Fibroblast of skin of right quadriceps (primary cell): Measurements from ENCODE around the gene C2orf76.
"Not testable (repeated sequence)": the region's sequence is repeated elsewhere in the genome, so short reads cannot be mapped to it uniquely, and the experiment has no call there.

ENCODE experiments used
- DNase-seq: peaks from one replicate; pipeline ENCODE4 v3.0.0-alpha.2; 2013

C2orf76 gene

DNA sequence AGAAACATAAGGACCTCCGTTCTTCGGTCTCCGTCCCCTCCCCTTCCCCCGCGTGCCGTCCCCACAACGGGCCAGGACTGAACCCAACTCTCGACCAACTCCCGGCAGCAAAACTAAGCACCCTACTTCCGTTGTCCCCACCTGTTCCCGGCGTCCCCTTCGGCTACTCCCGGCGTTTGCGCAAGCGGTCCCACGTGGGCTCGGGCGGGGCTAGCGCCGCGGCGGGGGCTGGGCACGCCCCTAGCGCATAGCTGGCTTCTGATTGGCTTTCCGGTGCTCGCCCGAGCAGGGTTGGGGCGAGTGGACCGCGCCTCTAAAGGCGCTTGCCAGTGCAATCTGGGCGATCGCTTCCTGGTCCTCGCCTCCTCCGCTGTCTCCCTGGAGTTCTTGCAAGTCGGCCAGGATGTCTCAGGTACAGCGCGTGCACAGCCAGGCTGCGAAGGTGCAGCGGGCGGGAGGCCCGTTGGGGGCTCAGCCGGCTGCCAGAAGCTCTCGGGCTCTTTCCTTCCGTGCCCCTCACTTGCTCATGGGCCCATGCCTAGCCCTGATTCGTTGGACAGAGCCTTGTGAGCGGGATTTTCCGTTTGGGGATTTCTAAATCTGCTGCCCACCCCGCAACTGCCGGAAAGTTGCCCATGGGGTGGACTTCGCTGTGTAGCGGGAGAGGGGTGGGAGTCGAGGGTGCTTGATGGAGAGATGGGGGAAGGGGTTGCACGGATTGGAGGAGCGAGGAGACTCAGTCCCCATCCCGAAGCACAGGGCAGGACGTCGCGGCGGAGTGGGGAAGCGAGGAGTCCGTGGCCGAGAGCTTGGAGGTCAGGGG, at the start of gene C2orf76, which contains the start of gene DBI:
TSS of gene C2orf76 (minus strand) at position 186 of the 823 bp plus-strand sequence. CDS start 26,875 bp downstream, outside the sequence.
TSS of gene DBI (plus strand) at position 329 of the 823 bp plus-strand sequence. CDS start at position 404, 75 bp downstream.
- peak; percentile 93 for DNase-seq

DNA sequence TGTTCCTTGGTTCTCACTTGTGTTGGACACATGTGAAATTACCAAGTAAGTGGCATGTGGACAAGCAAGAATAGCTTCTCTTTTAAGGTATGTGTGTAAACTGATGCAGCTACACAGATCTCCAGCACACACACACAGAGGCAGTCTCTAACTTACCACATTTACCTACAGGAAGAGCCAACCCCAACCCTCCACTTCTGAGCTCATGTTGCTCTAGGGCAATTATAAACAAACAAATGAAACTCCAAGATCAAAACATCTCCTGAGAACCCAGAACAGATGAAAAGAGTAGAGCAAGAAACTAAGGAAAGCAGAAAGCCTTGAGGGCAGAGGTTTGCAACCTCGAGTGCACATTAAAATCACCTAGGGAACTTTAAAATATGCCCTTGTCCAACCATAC, 49.0 kb upstream of the C2orf76 start:
- no peak for DNase-seq

DNA sequence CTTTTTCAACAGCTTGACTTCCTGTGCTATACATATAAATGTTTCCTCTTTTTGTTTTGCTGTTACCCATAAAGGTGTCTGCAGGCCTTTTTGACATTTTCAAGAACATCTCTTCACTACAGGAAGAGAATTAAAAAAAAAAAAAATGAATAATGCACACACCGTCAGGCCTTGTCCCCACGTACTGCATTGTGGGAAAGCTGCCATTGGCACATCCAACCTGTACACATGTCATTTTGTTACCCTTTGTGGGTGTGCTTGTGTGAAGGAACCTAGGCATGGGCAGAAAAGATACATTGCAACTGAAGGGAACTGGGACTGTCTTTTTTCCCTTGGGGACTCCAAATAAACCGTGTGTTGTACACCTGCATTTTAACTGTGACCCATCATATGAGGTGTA, 48.3 kb upstream of the C2orf76 start:
- no peak for DNase-seq

DNA sequence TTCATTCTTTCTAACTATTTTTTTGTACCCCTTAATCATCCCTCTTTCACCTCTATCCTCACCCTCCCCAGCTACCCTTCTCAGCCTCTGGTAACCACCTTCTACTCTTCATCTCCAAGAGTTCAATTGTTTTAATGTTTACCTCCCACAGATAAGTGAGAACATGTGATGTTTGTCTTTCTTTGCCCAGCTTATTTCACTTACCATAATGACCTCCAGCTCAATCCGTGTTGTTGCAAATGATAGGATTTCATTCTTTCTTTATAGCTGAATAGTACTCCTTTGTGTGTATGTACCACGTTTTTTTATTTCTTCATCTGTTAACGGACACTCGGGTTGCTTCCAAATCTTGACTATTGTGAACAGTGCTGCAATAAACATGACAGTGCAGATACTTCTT, 42.9 kb upstream of the C2orf76 start:
- DNase-seq, result no peak

DNA sequence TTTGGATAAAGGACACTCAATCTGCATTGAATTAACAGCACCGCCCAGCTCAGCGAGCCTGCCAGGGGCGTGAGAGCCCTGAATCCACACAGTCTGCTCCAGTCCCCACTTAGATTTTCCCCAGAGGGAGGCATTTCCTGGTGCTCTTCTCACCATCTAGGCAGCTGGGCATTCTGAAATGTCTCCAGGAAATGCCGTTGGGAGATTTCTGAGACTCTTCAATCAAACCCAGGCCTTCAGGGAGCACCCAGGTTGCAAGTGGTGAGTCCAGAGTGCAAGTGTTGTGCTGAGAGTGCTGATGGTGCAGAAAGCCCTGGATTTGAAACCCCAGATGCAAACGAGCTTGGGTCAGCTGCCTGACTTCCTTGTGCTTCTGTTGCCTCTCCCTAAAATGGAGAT, 41.6 kb upstream of the C2orf76 start:
- no peak for DNase-seq

DNA sequence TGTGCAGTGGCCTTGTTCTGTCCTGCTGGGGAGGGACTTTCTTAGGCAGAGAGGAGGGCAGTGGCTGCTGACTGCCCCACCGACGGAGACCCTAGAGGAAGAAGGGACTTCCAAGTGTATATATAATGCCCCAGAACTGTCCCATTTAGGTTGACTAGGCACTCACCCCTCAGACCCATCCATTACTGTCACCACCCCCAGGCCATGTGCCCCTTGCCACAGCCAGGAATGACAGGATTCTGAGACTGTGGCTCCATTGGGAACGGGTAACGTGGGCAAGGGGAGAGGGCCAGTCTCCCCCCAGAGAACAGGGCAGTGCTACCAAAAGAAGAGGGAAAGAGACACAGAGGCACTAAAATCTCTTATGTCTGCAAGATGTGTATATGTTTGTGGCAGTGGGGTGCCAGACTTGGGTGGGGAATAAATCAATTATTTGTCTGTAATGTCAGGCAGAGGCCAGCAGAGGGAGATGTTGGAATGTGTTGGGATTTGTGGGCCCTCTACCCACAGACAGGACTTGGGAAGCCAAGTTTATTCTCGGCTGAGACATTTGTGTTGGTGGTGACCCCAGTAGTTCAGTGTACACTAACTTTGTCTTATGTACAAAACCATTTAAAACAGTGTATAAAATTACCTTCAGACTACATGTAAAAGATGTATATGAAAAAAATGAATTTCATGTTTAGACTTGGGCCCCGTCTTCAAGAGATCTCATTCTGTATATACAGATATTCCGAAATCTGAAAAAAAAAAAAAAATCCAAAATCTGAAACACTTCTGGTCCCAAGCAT, 41.0 kb upstream of the C2orf76 start:
- peak; percentile 48 for DNase-seq

DNA sequence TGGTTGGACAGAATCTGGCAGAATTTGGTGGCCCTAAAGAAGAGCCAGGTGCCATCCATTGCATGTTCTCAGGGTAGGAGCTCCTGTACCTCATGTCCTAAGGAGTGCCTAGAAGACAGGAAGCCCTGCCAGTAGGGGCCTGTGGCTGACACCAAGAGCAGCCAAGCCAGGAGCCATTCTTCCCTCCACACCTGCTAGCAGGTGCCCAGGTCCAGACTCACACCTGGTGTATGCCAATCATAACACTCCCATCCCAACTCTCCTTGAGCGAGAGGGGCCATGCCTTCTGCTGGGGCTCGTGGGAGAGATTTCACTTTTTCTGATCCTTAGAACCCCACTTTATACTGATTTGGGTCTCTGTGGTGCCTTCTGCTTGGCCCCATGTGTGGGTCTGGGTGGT, 38.5 kb upstream of the C2orf76 start:
- no peak for DNase-seq

DNA sequence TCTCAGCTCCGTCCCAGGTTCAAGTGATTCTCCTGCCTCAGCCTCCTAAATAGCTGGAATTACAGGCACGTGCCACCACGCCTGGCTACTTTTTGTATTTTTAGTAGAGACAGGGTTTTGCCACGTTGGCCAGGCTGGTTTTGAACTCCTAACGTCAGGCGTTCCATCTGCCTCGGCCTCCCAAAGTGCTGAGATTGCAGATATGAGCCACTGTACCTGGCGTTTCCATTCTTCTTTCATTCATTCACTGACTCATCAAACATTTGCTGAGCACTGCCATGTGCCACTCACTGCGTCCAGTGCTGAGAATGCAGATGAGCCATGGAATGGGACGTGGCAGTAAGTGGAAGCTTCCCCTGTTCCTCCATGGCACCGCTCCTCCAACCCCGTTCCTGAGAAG, 37.0 kb upstream of the C2orf76 start:
- DNase-seq, result not testable (repeated sequence)

DNA sequence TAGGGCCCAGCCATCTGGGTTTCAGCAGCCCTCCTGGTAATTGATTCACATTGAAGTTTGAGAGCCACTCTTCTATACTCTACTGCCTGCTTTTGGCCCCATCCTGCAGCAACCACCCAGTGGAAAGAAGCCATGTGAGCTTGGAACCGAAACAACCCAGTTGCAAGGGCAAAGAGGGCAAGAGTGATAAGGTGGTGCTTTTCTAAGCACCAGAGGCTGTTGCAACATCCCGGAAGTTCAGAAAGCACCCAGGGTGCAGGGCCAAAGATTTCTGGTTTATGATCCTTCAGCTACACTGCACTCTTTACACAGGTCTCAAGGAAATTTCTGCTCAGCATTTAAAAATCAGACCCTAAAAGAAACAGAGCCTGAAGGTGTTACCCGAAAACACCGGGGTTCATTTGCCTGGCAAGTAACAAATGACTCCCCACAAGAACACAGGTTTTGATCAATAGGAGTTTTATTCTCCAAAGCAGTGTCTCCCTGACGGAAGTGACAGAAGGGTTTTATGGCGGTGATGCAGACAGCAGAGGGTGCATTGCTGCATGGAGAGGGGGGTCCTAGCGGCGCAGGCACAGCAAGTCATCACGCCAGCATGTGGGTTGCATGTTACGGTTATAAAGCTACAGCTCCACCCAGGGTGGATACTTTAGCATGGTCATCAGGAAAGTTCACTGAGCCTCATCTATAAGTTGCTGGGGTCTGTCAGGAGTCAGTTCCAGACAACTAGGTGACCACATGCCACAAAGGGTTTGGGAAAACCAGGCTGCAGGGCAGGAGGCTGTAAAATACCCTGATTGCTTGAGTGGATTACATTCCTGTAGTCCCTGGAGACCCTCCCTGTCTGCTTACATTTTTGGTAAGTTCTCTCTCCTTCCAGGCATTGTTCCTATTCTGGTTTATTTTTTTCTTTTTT, 36.3 kb upstream of the C2orf76 start:
- DNase-seq, result no peak

DNA sequence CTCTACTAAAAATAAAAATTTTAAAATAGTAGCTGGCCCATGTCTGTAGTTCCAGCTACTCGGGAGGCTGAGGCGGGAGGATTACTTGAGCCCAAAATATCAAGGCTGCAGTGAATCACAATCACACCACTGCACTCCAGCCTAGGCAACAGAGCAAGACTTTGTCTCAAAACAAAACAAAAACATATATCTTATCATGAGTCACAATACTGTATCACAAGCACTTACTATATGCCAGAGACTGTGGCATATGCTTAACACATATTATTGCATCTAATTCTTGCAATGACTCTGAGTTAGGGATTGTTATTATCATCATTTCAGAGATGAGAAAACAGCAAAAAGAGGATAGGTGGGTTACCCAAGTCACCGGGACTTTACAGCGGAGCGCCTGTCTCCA, 35.5 kb upstream of the C2orf76 start:
- DNase-seq, result no peak

DNA sequence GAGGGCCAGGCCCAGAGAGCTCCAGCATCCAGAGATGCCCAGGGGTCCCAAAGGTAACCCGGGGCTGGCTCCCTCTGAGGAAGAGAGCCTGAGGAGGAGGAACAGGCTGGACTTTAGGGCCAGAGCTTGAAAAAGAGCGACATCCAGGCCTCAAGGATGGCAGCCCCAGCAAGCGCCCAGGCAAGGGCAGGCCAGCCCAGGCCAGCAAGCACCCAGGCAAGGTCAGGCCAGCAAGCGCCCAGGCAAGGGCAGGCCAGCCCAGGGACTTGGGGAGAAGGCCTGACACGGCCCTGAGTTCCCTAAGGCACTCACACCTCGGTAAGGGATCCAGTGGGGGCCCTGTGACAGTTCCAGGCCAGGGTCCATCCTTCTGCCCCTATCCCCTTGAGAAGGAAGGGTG, 30.6 kb upstream of the C2orf76 start:
- DNase-seq, result no peak

DNA sequence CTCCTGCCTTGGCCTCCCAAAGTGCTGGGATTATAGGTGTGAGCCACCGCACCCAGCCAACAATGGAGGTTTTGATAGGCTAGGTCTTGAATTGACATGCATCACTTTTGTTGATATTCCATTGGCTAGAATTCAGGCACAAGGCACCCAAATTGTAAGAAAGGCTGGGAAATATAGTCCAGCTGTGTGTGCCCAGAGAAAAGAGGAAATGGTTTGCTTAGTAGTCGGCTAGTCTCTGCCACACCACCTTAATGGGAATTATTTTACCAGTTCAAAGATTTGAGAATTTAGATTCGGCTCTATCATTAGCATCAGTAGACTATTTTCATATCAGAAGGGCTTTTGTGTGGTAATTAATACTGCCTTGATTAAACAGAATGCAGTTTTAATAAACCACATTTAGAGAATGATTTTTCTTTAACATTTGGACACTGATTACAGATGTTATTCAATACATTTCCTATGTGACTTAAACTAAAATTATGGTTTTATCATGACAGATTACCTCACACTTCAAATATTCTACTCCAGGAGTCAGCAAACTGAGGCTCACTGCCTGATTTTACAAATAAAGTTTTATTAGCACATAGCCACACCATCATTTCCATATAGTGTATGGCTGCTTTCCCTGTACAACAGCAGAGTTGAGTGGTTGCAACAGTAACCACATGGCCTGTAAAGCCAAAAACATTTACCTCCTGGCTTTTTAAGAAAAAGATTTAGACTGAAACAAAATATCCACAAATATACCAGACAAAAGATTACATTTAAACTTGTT, 27.5 kb upstream of the C2orf76 start:
- no peak for DNase-seq

DNA sequence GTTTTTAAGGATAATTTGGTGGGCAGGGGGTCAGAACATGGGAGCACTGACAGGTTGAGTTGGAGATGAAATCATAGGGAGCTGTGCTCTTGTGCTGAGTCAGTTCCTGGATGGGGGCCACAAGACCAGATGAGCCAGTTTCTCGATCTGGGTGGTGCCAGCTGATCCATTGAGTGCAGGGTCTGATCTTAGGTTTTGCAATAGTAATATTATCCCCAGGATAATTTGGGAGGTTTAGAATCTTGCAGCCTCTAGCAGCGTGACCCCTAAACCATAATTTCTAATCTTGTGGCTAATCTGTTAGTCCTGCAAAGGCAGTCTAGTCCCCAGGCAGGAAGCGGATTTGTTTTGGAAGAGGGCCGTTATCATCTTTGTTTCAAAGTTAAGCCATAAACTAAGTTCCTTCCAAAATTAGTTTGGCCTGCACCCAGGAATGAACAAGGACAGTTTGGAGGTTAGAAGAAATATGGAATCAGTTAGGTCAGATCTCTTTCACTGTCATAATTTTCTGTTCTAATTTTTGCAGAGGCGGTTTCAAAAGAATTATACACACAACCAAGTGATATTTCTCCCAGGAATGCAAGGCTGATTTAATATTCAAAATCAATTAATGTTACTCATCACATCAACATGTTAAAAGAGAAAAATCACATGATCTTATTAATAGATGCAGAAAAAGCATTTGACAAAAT, 23.1 kb upstream of the C2orf76 start:
- DNase-seq, result peak; percentile 71

DNA sequence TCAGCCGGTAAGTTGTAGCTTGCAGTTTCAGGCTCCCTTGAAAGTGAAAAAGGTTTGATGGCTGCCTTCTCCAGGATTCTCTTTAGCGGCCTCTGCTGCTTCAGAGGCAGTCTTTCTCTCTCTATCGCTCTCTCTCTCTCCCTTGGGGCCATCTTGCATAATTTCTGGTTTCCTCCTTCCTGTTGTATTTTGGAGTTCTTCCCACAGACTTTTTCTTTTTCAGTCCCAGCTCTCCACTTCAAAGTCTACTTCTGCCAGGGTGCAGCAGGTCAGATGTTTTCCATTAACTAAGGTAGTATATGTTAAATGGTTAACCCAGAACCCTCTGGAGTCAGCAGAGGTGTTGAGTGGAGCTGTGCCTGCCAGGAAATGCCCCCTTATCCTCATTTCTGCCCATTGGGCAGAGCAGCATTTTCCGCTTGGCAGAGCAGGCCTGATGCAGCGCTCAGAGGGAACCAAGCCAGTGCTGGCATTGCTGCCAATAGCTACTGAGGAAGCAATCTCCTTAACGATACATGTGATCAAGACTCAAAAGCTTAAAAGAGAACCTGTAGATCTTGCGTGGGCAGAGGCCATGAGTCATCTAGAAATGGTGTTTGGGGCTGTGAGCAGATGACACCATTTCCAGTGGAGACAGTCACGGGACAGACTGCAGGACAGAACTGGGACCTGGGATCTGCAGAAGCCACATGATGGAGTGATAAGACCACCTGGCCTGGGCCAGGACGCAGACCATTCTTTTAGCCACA, 20.9 kb upstream of the C2orf76 start:
- DNase-seq, result peak; percentile 86

DNA sequence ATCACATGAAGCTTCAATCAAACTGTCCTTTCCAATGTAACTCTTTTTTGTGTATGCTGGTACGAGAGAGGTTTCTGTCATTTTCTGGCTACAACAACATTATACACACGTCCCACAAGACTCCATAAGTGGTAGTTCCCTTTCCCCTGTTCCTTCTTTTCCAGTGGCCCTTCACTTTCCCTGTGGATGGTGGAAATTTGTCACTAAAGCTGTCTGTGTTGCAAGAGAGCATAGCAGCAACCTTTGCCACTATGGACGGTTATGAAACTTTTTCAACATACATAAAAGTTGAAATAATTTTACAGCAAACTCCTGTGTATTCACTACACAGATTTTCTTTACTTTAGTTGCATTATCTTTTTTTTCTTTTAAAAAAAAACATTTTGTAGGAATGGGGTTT, 18.8 kb upstream of the C2orf76 start:
- DNase-seq, result no peak

DNA sequence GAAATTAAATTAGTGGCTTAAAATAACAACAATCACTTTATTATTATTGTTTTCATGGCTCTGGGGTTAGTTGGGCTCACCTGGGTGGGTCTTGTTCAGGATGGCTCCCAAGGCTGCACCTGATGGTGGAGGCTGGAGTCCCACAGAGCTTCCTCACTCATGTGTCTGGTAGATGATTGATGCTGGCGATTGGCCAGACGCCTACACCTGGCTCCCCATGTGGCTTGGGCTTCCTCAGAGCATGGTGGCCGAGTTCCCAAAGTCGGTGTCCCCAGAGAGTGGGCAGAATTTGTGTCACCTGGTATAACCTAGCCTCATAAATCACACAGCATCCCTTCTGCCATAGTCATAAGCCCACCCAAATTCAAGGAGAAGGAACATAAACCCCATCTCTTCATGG, 18.3 kb upstream of the C2orf76 start:
- no peak for DNase-seq

DNA sequence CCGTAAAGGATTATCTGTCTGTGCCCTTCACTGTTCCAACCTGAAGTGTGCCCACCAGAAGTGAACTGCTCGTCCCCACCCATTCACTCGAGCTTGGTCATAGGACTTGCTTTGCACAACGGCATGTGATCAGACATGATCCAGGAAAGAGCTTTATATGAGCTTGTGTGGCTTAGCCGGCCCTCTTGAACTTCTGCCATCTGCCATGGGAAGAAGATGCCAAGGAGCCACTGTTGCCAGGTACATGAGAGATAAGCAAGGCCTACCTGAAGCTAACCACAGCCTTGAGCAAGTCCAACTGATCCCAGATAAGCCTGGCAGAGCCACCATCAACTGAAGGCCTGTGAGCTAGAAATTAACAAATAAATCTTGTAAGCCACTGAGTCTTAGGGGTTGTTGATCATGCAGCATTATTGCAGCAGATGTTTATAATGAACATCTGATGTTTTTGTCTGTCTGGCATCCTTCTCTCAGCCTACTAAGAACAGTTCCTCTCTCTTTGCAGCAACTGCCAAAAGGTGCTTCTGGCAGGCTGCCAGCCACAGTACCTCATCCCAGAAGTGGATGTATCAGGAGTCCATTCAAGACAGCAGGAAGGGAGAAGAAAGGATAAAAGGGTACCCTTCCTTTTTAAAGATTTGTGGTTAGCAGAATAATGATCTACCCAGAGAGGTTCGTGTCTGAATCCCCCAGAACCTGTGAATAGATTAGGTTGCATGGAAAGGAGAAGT, 16.9 kb upstream of the C2orf76 start:
- no peak for DNase-seq

DNA sequence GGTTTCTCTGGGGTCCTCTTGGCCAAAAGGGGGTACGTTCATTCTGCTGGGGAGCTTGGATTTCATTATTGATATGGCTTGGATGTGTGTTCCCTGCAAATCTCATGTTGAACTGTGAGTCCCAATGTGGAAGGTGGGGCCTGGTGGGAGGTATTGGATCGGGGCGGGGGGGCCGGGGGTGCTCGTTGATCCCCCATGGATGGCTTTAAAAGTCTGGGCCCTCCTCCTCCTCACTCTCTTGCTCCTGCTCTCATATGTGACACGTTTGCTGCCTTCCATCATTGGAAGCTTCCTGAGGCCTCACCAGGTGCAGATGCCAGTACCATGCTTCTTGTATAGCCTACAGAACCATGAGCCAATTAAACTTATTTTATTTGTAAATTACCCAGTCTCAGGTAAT, 11.9 kb upstream of the C2orf76 start:
- DNase-seq, result no peak

DNA sequence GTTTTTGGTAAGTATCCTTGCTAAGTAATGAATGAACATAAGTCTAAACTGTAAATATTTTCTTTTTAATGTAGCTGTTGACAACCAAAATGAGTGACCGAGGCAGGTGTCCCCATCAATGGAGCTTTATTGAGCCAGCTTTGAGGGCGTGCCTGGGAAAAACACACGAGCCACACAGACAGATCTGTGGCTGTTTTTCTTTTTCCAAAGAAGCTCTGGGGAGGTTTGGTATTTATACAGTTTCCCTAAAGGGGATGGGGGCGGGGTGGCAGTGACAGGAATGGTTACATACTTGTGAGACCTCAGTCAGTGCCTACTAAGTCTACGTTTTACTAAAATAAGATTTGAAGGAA, 11.3 kb upstream of the C2orf76 start:
- DNase-seq, result no peak
